Lower leg skin (tissue), 4 donors: ENCODE measurements around the gene TIMM17B. TPM values are rescaled to one million over a fixed set of nuclear protein-coding genes. Genes with fewer than 3 reads are reported as not detected.

Experiments used
- DNase-seq, 2 donors: peaks; one replicate each; pipeline ENCODE4 v3.0.0-alpha.2; 2019; ENCODE audit warnings: low spot score in 2 of 2
- H3K4me3 ChIP-seq: fragments of 200-600 bp; sonication (generic); 2 replicates; pipeline ENCODE4 v1.5.1; 2017; ENCODE audit warnings: mild to moderate bottlenecking, low read depth; ENCODE audit not compliant: poor library complexity, severe bottlenecking
- CTCF ChIP-seq, 3 donors: fragments of 450-650 bp; IDR thresholded peaks; one replicate each; pipeline ENCODE4 v1.5.1; 2016; ENCODE audit warnings: antibody characterized with exemption in 3 of 3, mild to moderate bottlenecking in 3 of 3, moderate library complexity in 2 of 3
- POLR2A ChIP-seq, 2 donors: fragments of 450-650 bp; IDR thresholded peaks; one replicate each; pipeline ENCODE4 v1.6.1; 2016 to 2017; ENCODE audit warnings: antibody characterized with exemption in 2 of 2, mild to moderate bottlenecking in 1 of 2, moderate library complexity in 1 of 2
- WGBS, 2 donors: methylation state at CpG; one replicate each; pipeline ENCODE4 v1.1.5; 2018; 5-methylcytosine and 5-hydroxymethylcytosine counted together
- intact Hi-C: fragments of 100-400 bp; cut with DNase I; formaldehyde crosslinking; loops from one replicate; pipeline ENCODE4 v1.15.0; 2023; ENCODE audit warnings: low total_unique reads
- total RNA-seq, 4 donors: library from RNA; depleted of rRNA; stranded (reverse); fragments of >200 nt; gene quantifications; one replicate each; pipeline ENCODE4 v1.1.0, GENCODE V29; 2016

TIMM17B gene
- total RNA-seq, 4 donors from 2014 or later, result 37.1 to 46.2 (median 42.2) TPM

GRCh38 chrX:48902135-48902534, 4.6 kb upstream of the TIMM17B start:
- intact Hi-C loops, result no loop called here
- WGBS, 2 donors, result 89 to 93% methylated on average over 20 of the region's 20 CpGs
- TF ChIP-seq POLR2A (IDR thresholded peaks at IDR 0.05) (no peak), CTCF (IDR thresholded peaks at IDR 0.05) (no peak)
- no peak overlapping the region for H3K4me3 ChIP-seq
- DNase-seq, result no peak

- intact Hi-C loops, result no loop called here
- TF ChIP-seq CTCF (IDR thresholded peaks at IDR 0.05) (no peak), POLR2A (IDR thresholded peaks at IDR 0.05) (no peak)
- no peak for DNase-seq
- WGBS, 2 donors, result 84 to 93% methylated on average over 6 to 7 of the region's 7 CpGs
- no peak overlapping the region for H3K4me3 ChIP-seq
These were observed 3.5 kb upstream of the TIMM17B start for GRCh38 chrX:48901069-48901468.

- no peak for DNase-seq
- TF ChIP-seq POLR2A (IDR thresholded peaks at IDR 0.05) (no peak), CTCF (IDR thresholded peaks at IDR 0.05) (no peak)
- intact Hi-C loops, result no loop called here
- 44 to 72% methylated on average over 8 of the region's 8 CpGs for WGBS, 2 donors
- H3K4me3 ChIP-seq, result no peak overlapping the region
These were observed 1.5 kb upstream of the TIMM17B start for GRCh38 chrX:48899078-48899410.

- WGBS, 2 donors, result 1 to 49% methylated on average over 32 to 38 of the region's 38 CpGs
- DNase-seq, result peak; percentile 67 to 95
These were observed 377 bp downstream of the TIMM17B start for GRCh38 chrX:48897157-48897624.

GRCh38 chrX:48896611-48897011, 957 bp downstream of the TIMM17B start:
- intact Hi-C loops, result no loop called here
- TF ChIP-seq POLR2A (IDR thresholded peaks at IDR 0.05) (no peak), CTCF (IDR thresholded peaks at IDR 0.05) (no peak)
- no peak overlapping the region for H3K4me3 ChIP-seq
- 38 to 67% methylated on average over 9 of the region's 9 CpGs for WGBS, 2 donors
- peak in 1 of 2 donors; percentile 73 for DNase-seq

More at GRCh38 chrX:48897157-48897624, 377 bp downstream of the TIMM17B start:
- peak overlapping the region; percentile 50 for H3K4me3 ChIP-seq
- intact Hi-C loops, result no loop called here
- no peak for TF ChIP-seq POLR2A (IDR thresholded peaks at IDR 0.05)
- TF ChIP-seq CTCF (IDR thresholded peaks at IDR 0.05), result no peak

GRCh38 chrX:48894891-48895290, 2.7 kb downstream of the TIMM17B start:
- 71 to 91% methylated on average over 6 of the region's 6 CpGs for WGBS, 2 donors
- H3K4me3 ChIP-seq, result no peak overlapping the region
- intact Hi-C loops, result no loop called here
- DNase-seq, result peak in 1 of 2 donors; percentile 29
- TF ChIP-seq POLR2A (IDR thresholded peaks at IDR 0.05) (no peak), CTCF (IDR thresholded peaks at IDR 0.05) (no peak)
